GM12801 (cell line): Measurements from ENCODE around the gene PPP1R3D.

Experiments
- CTCF ChIP-seq: IDR thresholded peaks from one replicate; pipeline ENCODE4 v1.5.1; 2011; ENCODE audit warnings: control low read depth; ENCODE audit not compliant: insufficient read length; ENCODE audit errors: extremely low read depth

The PPP1R3D gene

GRCh38 chr20:59958626-59959025 is 18.5 kb upstream of the PPP1R3D start:
- no peak for TF ChIP-seq CTCF

DNA sequence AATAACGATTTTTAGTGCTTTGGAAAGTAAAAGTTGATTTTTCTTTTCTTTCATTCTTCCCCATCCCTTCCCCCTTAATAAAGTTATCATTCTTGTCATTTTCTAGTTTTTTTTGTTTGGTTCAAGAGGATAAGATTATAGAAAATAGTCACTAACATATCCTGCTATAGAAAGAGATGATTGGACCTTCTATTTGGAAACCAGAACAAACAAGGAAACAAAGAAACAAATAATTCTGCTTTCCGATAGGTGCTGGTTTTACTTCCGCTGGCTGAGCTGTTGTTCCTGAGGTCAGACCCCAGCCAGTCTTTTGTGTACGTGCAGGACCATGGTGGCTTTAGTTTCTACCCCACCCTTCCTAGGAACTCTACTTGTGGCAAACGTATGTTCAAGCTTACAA is 18.0 kb upstream of the PPP1R3D start, which contains the start of gene CDH26:
CDH26 (plus strand) TSS at position 301 of the 400 bp plus-strand sequence. CDS start 304 bp downstream, outside the sequence.
- TF ChIP-seq CTCF, result no peak

DNA sequence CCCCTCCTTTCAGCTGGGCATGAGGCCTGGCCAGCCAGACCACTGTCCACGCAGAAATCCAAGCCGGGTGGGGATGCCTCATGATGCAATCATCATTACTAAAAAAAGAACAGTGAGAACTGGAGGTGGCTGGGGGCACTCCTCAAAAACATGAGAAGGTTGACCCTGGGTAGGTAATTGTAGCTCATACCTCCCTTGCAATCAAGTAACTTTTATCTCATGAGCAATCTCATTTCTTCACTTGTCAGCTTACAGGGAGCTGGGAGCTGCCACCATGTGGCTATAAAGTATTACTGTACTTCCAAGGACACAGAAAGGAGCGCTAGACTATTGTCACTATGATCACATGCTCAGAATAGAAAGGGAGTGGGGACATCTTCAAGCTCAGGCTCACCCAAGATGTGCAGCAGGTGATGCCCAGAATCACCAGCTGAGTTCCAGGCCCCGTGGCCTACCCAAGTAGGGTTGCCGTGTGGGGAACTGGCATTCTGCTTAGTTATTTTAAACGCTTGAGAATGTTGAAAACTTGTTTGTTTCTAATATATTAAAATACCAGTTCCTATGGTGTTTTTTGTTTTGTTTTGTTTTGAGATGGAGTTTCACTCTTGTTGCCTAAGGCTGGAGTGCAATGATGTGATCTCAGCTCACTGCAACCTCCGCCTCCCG is 15.2 kb upstream of the PPP1R3D start:
- no peak for TF ChIP-seq CTCF

- no peak for TF ChIP-seq CTCF
Observed at GRCh38 chr20:59954718-59955117, 14.6 kb upstream of the PPP1R3D start.

- no peak for TF ChIP-seq CTCF
Observed at GRCh38 chr20:59949911-59950310, 9.8 kb upstream of the PPP1R3D start.

DNA sequence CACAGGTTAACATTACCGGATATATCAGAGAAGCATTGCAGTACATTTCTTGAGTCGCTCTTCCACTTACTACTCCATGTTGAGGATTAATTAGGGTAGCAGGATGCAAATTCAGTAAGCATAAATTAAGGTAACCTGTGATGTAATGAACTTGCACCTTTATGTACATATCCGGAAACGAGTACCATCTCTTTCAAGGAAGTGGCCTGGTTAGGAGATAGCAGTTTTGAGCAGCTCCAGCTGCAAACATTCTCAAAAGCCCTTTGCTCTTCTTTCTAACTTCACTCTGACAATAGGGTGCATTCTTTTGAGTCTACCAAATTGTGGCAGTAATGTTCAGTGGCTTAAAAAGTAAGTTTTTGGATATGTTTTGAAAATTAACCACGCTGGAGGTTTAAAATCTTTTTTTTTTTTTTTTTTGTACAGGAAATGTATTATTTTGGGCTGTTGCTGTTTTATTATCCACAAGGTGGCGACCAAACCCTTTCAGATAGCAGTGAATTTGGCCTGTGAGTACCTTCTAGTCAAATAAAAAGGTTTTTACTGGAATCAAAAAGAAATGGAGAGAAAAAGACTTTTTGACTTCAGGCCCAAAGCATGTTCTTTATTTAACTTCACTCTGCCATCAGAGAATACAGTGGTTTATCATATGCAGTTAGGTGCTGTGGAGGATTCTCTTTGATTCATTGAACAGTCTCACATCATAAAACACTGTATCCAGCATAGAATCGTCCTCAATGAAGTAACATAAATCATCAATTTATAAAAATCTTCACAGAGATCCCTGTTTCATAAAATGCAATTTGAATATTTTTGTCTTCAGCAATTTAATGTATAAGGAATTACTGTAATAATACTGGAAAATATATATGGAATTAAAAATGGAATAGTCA is 9.0 kb upstream of the PPP1R3D start:
- TF ChIP-seq CTCF, result no peak

DNA sequence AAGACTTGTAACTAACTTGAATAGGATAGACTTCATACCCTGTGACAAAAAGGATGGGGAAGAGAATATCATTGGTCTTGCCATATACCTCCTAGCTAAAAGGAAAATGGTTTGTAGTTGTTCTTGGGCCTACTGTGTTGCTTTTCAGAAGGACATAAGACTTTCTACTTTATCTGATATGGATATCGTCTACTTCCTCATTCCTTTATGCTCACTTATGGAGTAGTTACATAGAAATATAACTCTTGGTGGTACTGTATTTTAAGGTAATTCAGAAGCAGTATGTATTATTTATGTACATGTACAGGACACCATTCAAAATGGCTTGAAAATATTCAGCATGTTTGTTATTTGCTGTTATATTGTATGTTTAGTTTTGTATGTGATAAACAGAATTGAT is 8.1 kb upstream of the PPP1R3D start:
- TF ChIP-seq CTCF, result no peak
